PC-3 (cell line): Measurements from ENCODE around the gene CAPN7.

ENCODE experiments used
- CTCF ChIP-seq: fragments of 300-600 bp; sonication (generic); conservative IDR thresholded peaks from 2 replicates; pipeline ENCODE4 v1.5.1; 2017; ENCODE audit warnings: antibody characterized with exemption, low read depth, mild to moderate bottlenecking, low read length
- EZH2 ChIP-seq: fragments of 300-600 bp; sonication (generic); IDR thresholded peaks from one replicate; pipeline ENCODE4 v1.6.1; 2017; ENCODE audit warnings: antibody characterized with exemption, mild to moderate bottlenecking, low read length; ENCODE audit not compliant: unreplicated experiment

DNA sequence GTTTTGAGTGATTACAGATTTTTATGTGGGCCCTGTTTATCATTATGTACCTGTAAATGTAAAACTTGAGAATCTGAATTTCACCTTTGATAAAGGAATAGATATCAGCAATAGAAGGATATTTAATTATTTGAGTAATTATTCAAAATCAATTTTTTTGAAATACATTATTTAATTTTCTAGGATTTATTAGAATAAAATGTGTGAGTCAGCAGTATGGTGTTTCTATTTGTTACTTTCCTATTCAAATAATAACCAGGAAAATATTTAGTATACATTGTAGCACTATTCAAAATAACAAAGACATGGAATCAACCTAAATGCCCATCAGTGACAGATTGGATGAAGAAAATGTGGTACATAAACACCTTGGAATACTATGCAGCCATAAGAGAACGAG is 22.1 kb downstream of the CAPN7 start:
- TF ChIP-seq CTCF: no peak
- TF ChIP-seq EZH2: no peak
